GF-D8 (cell line): ENCODE data around the gene TGFBI.

Experiments used
- DNase-seq: peaks from one replicate; lab custom pipeline; 2025; lab: John Stamatoyannopoulos, UW

The TGFBI gene

DNA sequence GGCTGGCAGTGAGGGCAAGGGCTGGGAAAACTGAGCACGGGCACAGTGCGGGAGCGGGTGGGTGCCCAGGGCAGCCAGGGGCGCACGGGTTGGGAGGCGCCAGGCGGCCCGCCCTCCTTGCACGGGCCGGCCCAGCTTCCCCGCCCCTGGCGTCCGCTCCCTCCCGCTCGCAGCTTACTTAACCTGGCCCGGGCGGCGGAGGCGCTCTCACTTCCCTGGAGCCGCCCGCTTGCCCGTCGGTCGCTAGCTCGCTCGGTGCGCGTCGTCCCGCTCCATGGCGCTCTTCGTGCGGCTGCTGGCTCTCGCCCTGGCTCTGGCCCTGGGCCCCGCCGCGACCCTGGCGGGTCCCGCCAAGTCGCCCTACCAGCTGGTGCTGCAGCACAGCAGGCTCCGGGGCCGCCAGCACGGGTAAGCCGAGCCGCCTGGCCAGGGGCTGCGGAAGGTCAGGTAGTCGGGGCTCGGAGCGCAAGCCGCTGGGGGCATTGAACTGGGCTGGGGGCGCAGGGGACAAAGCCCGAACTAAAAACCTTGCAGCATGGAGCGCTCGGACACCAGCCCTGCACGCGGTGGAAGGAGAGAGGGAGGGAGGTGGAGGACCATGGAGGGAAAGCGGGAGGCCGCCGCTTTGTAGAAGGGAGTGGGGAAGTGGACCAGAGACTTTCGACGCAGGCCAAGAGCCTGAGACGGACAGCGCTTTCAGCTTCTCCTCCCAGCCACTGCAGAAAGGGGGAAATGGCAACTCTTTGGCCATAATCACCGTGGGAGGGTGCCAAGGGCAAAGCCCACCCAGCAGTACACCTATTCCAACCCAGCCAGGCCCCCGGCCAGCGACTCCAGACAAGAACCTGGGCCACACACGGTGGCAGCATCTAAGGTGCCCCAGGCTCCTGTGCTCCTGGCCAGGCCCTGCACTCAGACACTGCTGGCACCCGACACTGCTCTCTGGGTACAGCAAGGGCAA, at the start of gene TGFBI:
Gene TGFBI, plus strand, starts transcription at position 207 of the 961 bp plus-strand sequence. Its CDS starts 68 bp downstream, at position 275.
- DNase-seq = no peak

- DNase-seq = no peak
Measured at GRCh38 chr5:135978993-135979392, 49.8 kb upstream of the TGFBI start.

GRCh38 chr5:135979510-135979909, 49.3 kb upstream of the TGFBI start:
- DNase-seq = no peak

DNA sequence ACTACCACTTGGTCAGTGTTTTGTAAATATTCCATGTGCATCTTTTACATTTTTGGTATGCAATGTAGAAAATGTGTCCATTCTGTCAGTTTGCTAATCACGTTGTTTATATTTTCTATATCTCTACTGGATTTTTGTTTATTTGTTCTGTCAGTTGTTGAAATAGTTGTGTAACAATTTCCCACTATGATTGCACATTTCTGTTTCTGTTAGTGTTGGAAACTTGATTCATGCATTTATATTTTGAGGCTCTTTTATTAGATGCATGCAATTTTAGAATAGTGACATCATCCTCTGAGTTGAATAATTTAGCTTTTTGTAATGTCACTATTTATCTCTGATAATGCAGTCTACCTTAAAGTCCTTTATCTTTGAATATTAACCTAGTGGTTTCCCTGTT, 48.2 kb upstream of the TGFBI start:
- DNase-seq = no peak

DNA sequence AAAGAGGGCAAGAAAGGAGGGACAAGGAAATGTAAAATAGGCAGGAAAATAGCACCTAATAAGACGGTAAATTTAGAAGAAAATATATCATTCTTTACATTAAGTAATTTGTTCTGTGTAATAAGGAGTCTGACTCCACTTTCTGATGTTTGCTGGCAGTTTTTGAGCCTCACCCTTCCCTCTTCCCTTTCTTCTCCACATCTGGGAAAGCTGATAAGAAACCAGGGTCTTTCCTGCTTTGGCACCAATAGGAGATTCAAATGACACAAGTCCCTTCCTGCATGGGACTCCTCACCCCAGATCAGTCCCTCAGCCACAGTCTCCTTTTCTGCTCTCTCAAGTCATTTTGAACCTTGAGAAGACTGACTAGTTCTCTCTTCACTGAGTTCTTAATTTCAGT, 42.8 kb upstream of the TGFBI start:
- no peak for DNase-seq

DNA sequence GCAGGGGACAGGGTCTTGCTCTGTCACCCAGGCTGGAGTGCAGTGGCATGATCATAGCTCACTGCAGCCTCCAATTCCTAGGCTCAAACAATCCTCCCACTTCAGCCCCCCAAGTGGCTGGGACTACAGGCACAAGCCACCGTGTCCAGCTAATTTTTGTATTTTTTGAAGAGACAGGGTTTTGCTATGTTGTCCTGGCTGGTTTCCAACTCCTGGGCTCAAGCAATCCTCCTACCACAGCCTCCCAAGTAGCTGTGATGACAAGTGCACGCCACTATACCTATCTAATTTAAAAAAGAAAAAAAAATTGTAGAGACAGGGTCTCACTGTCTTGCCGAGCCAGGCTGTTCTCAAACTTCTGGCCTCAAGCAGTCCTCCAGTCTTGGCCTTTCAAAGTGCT, 42.4 kb upstream of the TGFBI start:
- no peak for DNase-seq

GRCh38 chr5:135986891-135987401, 41.8 kb upstream of the TGFBI start:
- no peak for DNase-seq

DNA sequence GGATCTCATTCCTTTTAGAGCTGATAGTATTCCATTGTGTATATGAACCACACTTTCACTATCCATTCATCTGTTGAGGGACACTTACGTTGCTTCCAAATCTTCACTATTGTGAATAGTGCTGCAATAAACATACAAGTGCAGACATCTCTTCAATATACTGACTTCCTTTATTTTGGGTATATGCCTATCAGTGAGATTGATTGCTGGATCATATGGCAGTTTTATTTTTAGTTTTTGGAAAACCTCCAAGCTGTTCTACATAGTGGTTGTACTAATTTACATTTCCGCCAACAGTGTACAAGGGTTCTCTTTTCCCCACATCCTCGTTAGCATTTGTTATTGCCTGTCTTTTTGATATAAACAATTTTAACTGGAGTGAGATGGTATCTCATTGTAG, 40.2 kb upstream of the TGFBI start:
- no peak for DNase-seq

DNA sequence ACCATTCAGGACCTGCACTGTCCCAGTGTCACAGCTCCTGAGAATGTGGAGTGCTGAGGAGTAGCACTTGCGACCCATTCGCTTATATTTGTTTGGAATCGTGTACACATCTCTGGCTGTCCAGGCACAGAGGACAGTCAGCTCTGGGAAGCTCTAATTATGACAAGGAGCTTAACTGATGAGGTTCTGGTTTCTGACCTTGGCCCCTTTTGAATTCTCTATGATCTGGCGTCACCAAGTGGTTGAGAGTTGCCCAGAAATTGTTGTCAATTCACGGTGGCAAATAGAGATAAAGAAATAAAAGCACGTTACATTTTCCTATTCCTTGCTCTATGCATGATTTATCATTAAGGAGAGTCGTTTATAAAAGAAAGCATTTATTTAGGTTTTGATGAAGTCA, 39.1 kb upstream of the TGFBI start:
- DNase-seq = no peak

DNA sequence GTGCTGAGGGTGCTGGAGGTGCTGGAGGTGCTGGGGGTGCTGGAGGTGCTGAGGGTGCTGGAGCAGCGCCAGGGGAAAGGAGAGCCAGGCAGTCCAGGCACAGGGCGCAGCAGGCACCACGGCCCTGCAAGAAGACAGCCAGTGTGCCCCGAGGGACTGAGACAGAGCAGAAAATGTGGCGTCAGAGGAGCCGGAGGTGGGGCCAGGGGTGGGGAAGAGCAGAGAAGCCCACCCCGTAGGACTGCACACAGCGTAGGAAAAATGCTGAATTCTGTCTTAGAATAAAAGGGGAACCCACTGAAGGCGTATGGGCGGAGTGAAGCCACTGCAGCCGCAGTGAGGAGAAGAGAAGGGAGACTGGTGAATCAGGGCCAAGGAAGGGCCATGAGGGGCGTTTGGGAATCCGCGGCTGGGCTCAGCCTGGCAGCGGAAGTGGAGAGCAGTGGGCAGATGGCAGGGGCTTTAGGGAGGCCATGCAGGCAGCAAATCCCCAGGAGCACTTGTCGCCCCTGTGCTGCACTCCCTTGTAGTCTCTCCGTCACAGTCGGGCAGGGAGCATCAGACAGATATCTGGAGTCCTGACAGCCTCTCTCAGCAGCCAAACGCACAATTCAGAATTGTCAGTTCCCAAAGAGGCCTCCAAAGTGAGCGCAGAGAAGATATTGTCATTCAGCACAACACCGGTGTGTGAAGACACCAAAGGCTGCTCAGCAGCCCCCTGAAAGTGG, 38.1 kb upstream of the TGFBI start:
- no peak for DNase-seq

DNA sequence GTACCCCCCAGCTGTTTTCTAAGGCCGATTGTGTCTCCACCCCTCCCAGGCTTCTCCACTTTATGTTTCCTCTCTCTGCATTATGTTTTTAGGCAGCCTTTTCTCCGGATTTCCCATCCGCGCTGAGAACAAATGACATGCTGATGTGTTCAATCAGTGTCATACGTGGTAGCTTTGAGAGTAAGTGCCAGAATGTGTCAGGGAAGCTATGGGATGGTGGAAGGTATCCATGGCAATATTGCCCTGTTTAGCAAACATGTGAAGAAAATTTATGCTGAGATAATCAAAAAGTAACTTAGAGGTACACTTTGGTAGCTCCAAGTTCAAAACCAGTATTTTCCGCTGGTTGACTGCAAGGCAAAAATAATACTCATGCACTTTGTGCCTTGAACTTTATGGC, 37.4 kb upstream of the TGFBI start:
- DNase-seq = no peak

GRCh38 chr5:135993335-135993879, 35.4 kb upstream of the TGFBI start:
- no peak for DNase-seq

- no peak for DNase-seq
Measured at GRCh38 chr5:135993880-135994636, 34.7 kb upstream of the TGFBI start.

- DNase-seq = no peak
Measured at GRCh38 chr5:135995976-135996375, 32.8 kb upstream of the TGFBI start.

DNA sequence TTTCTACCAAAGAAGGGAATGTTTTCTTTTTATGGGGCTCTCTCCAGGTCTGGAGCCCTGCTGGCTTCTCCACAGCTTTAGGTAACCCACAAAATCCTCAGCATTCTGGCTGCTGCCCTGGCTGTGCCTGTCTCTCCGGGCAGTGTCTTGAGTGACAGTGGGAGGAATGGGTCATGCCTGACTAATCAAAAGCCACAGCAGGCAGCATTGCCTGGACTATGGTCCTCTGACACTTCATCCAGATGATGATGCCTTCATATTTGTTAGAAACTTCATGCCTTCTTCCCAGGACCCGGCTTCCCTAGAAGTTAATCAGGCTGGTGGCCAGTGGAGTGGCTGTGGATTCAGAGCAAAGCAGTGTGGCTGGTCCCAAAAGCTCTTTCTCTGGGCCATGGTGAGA, 32.2 kb upstream of the TGFBI start:
- DNase-seq = no peak

GRCh38 chr5:135997673-135998335, 31.0 kb upstream of the TGFBI start:
- DNase-seq = no peak

GRCh38 chr5:135998889-135999288, 29.9 kb upstream of the TGFBI start:
- no peak for DNase-seq

- peak; percentile 44 for DNase-seq
Measured at GRCh38 chr5:135999406-136000139, 29.2 kb upstream of the TGFBI start.

- no peak for DNase-seq
Measured at GRCh38 chr5:136000147-136000546, 28.6 kb upstream of the TGFBI start.

DNA sequence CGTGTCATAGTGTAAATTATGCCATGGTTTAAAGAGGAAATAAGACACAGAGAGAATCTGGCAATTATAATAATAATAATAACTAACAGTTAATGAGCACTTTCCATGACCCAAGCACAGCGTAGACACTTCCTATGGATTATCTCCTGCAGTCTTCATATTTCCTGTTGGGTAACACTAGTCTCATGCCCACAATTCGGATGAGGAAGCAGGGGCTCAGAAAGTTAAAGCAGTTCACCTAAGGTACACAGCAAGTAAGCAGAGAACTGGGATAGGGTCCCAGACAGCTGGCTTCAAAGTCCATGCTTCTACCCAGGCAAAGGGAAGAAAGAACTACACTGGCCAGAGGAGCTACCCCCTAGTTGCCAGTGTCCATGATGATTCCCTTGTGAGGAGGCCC, 27.9 kb upstream of the TGFBI start:
- peak; percentile 14 for DNase-seq
